Dermis microvascular lymphatic vessel endothelial cell (primary cell): Measurements from ENCODE around the gene ZNF275. TPM values are rescaled to one million over a fixed set of nuclear protein-coding genes. Genes with fewer than 3 reads are reported as not detected.
"Not testable (repeated sequence)": the region's sequence is repeated elsewhere in the genome, so short reads cannot be mapped to it uniquely, and the experiment has no call there.

Source experiments
- DNase-seq, 2 donors: peaks; one replicate each; pipeline versions ENCODE4 v3.0.0 to v3.0.0-alpha.2; 2010; ENCODE audit warnings: low read depth in 2 of 2
- total RNA-seq: library from RNA; depleted of rRNA; stranded (reverse); fragments of >200 nt; gene quantifications from 2 replicates; pipeline ENCODE4 v1.2.1, GENCODE V29; 2014

ZNF275 gene
- total RNA-seq, 1 donor from 2014 or later: 3.5 TPM

DNA sequence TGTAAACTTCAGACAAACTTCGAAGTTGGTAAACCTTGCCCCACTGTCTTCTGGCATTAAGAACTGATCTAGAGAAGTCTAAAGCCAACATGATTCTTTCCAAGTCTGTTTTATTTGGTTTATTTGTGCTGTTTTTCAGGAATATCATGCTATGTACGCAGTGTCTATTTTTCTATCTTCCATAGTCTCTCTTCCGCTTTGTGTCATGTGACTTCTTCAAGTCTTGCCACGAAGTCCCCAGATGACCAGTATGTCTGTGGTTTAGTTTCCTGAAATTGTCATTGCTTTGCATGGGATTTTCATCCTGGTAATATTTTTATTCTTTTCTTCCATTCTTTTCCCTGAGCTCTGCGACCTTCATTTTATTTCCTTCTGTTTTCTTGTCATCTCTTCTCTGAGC, 52.1 kb downstream of the ZNF275 start:
- no peak for DNase-seq

- no peak for DNase-seq
Measured at GRCh38 chrX:153387345-153387744, 53.4 kb downstream of the ZNF275 start.

- no peak for DNase-seq
Measured at GRCh38 chrX:153387987-153388721, 54.2 kb downstream of the ZNF275 start.

GRCh38 chrX:153388722-153389459, 54.9 kb downstream of the ZNF275 start:
- no peak for DNase-seq

- not testable (repeated sequence) for DNase-seq
Measured at GRCh38 chrX:153389460-153389768, 55.5 kb downstream of the ZNF275 start.

- no peak for DNase-seq
Measured at GRCh38 chrX:153392642-153393321, 58.8 kb downstream of the ZNF275 start.

DNA sequence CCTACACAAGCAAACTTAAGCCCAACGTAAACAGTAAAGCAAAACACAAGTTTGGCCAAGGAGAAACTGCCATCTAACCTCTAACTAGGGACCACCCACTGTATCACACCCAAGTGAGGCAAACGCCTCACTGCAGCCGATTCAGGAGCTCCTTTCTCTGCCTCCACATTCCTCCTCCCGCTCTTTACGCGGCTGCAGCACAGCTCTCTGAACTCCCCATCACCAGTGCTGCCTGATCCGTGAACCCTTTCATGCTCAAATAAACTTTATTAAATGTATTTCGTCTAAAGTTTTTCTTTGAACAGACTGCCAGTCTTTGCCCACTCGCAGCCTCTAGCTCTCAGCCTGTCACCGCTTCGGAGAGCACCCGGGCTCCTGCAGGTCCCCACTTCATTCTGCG, 60.7 kb downstream of the ZNF275 start:
- DNase-seq: no peak

DNA sequence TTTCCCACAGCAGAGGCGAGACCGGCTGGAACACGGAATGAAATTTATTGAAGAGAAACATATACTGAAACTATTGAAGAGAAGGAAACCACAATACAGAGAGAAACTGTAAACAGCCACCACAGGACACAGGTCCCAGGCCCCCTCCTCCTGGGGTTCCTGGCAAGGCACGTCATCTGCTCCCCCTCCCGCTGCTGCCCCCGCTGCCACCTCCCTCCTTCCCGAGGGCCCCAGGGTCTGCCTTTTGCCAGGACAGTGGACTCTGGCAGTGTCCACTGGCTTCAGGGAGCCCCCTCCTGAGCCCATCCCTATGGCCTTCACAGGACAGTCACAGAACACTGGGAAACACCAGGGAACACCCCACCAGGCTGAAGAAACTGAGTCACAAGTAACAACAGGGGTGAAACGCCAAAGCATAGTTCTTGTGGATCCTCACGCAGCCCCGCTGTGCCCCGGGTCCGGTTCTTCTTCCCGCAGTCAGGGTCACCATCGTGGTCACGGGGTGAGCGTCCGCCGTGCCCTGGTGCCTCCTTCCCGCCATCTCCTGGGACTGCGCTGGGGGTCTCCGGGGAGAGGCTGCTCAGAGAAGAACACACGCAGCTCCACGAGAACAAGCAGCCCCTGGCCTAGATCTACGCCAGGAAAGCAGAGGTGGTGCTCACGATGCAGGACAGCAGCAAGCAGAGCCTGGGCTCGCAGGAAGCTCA, 61.8 kb downstream of the ZNF275 start:
- no peak for DNase-seq

- no peak for DNase-seq
Measured at GRCh38 chrX:153396320-153397195, 62.6 kb downstream of the ZNF275 start.

GRCh38 chrX:153397256-153397960, 63.5 kb downstream of the ZNF275 start:
- no peak for DNase-seq

DNA sequence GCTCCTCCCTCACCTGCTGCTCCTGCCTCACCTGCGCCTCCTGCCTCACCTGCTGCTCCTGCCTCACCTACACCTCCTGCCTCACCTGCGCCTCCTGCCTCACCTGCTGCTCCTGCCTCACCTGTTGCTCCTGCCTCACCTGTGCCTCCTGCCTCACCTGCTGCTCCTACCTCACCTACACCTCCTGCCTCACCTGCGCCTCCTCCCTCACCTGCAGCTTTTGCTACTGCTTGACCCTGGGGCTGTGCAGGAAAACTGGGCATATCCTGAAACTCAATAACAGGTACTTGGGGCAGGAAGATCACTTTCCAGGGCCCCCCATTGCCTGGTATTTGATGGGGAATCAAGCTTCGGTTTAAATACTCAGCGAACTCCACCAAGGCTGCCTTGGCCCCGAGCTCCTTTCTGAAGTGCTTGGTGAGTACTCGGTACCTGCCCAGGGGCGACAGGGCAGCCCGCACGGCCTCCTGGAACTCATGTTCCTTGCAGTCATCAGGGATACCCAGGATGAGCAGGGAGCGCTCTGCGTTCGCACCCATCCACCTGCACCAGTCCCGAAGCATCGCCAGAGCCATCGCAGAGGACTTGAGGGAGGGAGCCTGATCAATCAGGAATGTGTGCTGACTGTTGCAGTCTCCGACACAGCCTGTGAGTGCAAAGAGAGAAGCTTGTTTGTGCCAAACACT, 64.5 kb downstream of the ZNF275 start:
- DNase-seq: no peak

DNA sequence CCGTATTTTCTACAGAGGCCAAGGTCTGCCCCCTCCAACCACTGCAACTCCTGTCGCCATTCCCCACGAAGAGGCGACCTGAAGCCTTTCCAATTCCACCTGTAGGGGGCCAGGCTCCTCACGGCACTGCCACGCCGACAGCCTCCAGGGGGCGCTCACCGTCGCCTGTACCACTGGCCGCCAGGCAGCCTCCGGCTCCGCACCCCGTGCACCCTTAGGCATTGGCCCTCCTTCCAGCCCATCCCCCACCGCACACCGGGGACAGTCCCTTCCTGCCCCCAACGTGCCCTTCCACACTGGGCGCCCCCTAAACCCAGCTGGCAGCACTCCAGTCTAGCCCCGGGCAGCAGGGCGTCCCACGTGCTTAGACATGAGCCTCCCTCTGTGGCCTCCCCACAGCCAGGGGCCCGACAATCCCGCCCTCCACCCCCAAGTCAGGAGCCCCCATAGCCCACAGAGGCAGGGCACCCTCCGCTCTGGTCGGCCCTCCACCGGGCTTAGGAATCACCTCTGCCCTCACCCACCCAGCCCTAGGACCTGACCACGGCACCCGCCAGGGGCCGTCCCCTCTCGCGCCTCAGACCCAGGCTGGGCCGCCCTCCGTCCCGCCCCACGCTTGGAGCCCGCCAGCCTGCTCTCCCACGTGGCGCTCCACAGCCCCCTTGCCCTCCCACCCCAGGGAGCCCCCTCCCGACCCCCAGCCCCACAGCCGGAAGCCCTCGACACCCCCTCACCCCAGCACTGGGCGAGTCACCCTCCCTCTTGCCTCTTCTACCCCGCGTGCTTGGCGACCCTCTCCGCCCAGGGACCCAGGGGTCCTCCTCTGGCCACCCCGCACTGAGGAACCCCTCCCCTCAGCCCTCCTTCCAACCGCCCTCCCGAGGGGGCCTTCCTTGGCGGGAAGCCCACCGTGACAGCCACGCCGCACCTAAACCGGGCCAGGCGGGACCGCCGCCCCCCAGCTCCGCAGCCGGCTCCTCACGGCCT, 66.5 kb downstream of the ZNF275 start:
- peak in 1 of 2 donors; percentile 54 for DNase-seq

DNA sequence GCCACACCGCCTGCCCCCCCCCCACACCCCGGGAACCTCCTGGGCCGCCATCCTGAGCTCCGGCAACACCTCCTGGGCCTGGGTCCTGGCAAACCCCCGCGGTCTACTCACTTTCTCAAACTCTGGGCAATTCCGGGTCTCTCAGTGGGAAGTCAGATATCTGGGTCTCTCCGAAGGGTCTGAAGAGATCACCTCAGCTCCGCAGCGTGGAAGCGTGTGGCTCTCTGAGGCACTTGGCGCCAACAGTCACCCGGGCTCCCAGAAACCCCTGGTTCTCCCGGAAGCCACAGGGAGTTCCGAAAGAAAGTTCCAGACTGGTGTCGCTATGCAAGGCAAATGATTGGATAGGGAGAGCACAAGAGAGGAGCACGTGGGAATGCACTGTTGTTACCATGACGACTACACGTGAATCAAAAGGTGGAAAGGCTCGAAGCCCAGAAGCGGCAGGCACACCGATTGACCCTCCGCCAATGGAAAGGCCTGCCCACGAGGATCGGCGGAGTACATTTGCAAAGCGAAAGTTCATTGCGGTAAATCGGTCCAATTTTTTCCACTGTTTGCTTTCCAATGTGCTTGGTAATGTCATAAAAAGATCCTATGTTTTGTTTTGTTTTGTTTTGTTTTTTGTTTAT, 67.3 kb downstream of the ZNF275 start, which contains the start of gene PNMA6E:
TSS of gene PNMA6E (minus strand) at position 218 of the 632 bp plus-strand sequence. CDS start 2,501 bp downstream, outside the sequence.
- DNase-seq: no peak

Other genes starting within 250 kb of the ZNF275 start
- not detected in 2 replicates for gene MAGEA1, start 154.9 kb upstream of the ZNF275 start, total RNA-seq
- not detected in 2 replicates for gene PNMA6F, start 12.4 kb upstream of the ZNF275 start, total RNA-seq
- gene PNMA6E, start 67.2 kb downstream of the ZNF275 start, total RNA-seq: not detected in 2 replicates
- gene ZFP92, start 77.3 kb downstream of the ZNF275 start, total RNA-seq: 0.39 and 0.89 TPM in 2 replicates
- gene TREX2, start 111.9 kb downstream of the ZNF275 start, total RNA-seq: 2.3 and 7.6 TPM in 2 replicates
- 11.6 and 13.9 TPM in 2 replicates for gene HAUS7, start 136.4 kb downstream of the ZNF275 start, total RNA-seq
- 12.1 and 70.9 TPM in 2 replicates for gene BGN, start 160.8 kb downstream of the ZNF275 start, total RNA-seq
- gene ATP2B3, start 183.5 kb downstream of the ZNF275 start, total RNA-seq: not detected in 2 replicates